DND-41 (cell line): ENCODE data around the gene TMED10.

Experiments used
- EZH2 ChIP-seq: IDR thresholded peaks from 3 replicates; pipeline ENCODE4 v1.6.1; 2012; ENCODE audit warnings: borderline replicate concordance, low read depth, mild to moderate bottlenecking, moderate library complexity, low read length, inconsistent platforms; ENCODE audit not compliant: severe bottlenecking
- TF ChIP-seq, protein P1 (sequence below): IDR thresholded peaks from 2 replicates; pipeline ENCODE4 v1.5.1; 2012; ENCODE audit warnings: borderline replicate concordance, low read length, moderate library complexity, mild to moderate bottlenecking; ENCODE audit not compliant: poor library complexity, severe bottlenecking; ENCODE audit errors: extremely low read depth

DNA sequence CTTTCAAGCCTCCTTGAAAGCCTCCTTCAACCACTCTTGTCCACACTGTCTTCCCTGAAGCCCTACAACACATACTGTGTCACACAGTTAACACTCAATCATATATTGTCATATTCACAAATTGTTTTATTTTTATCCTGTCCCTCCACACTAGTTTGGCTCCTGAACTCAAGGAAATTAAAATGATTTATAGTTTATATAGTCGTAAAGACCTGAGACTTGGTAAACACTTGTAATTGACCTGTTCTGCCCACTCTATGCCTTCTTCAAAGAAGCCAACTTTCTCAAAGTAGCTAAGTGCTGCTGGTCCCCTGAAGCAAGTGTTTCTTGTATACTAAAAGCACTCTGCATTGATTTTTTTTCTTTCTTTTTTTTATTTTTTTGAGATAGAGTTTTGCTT, 33.9 kb downstream of the TMED10 start:
- TF ChIP-seq, protein P1, sequence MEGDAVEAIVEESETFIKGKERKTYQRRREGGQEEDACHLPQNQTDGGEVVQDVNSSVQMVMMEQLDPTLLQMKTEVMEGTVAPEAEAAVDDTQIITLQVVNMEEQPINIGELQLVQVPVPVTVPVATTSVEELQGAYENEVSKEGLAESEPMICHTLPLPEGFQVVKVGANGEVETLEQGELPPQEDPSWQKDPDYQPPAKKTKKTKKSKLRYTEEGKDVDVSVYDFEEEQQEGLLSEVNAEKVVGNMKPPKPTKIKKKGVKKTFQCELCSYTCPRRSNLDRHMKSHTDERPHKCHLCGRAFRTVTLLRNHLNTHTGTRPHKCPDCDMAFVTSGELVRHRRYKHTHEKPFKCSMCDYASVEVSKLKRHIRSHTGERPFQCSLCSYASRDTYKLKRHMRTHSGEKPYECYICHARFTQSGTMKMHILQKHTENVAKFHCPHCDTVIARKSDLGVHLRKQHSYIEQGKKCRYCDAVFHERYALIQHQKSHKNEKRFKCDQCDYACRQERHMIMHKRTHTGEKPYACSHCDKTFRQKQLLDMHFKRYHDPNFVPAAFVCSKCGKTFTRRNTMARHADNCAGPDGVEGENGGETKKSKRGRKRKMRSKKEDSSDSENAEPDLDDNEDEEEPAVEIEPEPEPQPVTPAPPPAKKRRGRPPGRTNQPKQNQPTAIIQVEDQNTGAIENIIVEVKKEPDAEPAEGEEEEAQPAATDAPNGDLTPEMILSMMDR: no peak
- TF ChIP-seq EZH2: no peak
